Measurements from ENCODE around the gene DLG1. TPM values are rescaled to one million over a fixed set of nuclear protein-coding genes. Genes with fewer than 3 reads are reported as not detected.
A peak's percentile ranks its signal among the peaks of the same experiment; 100 is the strongest.

The DLG1 gene
- total and polyA plus RNA-seq, 12 donors: 14.1 to 74.6 (median 58.4) TPM

DNA sequence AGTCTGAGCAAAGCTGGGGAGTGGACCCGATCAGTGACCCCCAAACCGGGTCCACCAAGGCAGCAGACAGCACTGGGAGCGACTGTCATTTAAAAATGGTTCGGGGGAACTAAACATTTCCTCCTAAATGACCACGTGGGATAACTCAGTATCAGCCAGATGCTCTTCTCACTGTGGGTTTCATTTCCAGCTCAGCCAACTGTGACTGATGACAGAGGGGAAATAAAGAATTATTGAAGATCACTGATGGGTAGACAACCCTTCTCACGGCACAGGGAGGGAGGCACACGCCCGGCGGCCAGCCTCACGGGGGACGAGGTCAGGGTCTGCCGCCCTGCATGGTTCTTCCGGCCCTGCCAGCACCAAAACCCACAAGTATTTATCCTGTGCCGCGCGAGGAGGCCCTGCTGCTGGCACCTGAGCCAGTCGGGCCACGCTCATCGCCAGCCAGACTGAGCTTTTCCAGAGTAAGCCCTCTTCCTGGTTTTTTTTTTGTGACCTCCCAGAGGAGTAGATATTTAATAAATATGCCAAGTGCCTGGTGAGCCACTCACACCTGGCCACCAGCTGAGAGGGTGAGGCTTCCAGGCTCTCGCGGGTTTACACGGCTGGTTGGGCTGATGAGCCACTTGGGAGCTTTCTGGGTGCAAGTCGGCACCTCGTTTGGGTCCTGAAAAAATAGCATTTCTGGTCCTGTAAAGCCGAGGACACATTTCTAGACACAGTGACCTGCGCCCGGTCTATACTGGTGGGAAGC is 275.0 kb downstream of the DLG1 start:
- intact Hi-C loops (cut with DNase I): no loop called here
- peaks cover 40% of the 10 kb centered on the region for H3K27me3 ChIP-seq
- H3K36me3 ChIP-seq (replicated peaks in 1 of 2): no peaks in the 10 kb centered on the region
- WGBS, 4 donors: 44 to 72% (median 52%) methylated on average over 12 to 27 of the region's 27 CpGs
- H3K4me1 ChIP-seq (replicated peaks in 1 of 2): peaks cover 0 to under 1% of the 10 kb centered on the region in 2 donors
- TF ChIP-seq POLR2A (IDR thresholded peaks at IDR 0.05): no peak
- TF ChIP-seq, protein P1, sequence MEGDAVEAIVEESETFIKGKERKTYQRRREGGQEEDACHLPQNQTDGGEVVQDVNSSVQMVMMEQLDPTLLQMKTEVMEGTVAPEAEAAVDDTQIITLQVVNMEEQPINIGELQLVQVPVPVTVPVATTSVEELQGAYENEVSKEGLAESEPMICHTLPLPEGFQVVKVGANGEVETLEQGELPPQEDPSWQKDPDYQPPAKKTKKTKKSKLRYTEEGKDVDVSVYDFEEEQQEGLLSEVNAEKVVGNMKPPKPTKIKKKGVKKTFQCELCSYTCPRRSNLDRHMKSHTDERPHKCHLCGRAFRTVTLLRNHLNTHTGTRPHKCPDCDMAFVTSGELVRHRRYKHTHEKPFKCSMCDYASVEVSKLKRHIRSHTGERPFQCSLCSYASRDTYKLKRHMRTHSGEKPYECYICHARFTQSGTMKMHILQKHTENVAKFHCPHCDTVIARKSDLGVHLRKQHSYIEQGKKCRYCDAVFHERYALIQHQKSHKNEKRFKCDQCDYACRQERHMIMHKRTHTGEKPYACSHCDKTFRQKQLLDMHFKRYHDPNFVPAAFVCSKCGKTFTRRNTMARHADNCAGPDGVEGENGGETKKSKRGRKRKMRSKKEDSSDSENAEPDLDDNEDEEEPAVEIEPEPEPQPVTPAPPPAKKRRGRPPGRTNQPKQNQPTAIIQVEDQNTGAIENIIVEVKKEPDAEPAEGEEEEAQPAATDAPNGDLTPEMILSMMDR (IDR thresholded peaks at IDR 0.05): no peak
- H3K27ac ChIP-seq: no peak overlapping the region
- no peaks in the 10 kb centered on the region for H3K9me3 ChIP-seq (replicated peaks in 1 of 3)
- peak in 2 of 7 donors; percentile 18 to 42 for DNase-seq
- H3K4me3 ChIP-seq: no peak overlapping the region

- Histone ChIP-seq H3K36me3 (replicated peaks in 1 of 2) (no peaks in the 10 kb centered on the region), H3K27me3 (peaks cover 38% of the 10 kb centered on the region), H3K27ac (no peak overlapping the region), H3K4me3 (no peak overlapping the region), H3K9me3 (replicated peaks in 1 of 3) (no peaks in the 10 kb centered on the region), H3K4me1 (replicated peaks in 1 of 2) (no peaks in the 10 kb centered on the region)
- peak in 3 of 7 donors; percentile 9 to 40 (median 9) for DNase-seq
- WGBS, 4 donors: 41 to 63% (median 44%) methylated on average over 13 to 22 of the region's 22 CpGs
- intact Hi-C loops (cut with DNase I): no loop called here
- TF ChIP-seq, protein P1 (IDR thresholded peaks at IDR 0.05): no peak
- no peak for TF ChIP-seq POLR2A (IDR thresholded peaks at IDR 0.05)
Measured at GRCh38 chr3:197022405-197023231, 275.8 kb downstream of the DLG1 start.

DNA sequence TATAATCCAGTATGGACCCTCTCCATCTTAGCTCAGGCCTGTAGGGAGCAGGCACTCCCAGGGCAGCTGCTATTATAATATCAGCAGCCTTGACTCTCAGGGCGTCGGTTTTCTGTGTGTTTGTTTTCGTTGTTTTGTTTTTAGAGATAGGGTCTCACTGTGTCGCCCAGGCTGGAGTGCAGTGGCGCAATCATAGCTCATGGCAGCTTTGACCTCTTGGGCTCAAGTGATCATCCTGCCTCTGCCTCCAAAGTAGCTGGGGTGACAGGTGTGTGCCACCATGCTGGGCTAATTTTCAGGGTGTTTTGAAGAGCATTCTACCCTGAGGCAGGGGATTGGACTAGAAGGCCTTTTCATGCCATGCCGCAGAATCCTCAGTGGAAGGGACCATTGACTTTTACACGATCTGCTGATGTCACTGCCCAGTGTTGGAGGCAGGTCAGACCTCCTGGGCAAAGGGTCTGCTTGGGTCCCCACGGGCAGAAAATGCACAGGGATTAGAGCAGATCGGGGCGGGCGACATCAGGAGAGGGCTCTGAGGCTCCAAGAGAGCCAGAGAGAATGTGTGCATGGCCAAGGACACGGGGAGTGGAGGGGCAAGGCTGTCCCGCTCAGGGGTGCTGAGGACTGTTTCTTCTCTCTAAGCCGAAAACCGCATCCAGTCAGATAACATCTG is 276.5 kb downstream of the DLG1 start:
- TF ChIP-seq, protein P1 (IDR thresholded peaks at IDR 0.05): no peak
- no peak for TF ChIP-seq POLR2A (IDR thresholded peaks at IDR 0.05)
- H3K27ac ChIP-seq: no peak overlapping the region
- 73 to 83% (median 78%) methylated on average over 13 to 15 of the region's 15 CpGs for WGBS, 4 donors
- no peak overlapping the region for H3K4me3 ChIP-seq
- peak in 2 of 7 donors; percentile 0 to 31 for DNase-seq
- H3K9me3 ChIP-seq (replicated peaks in 1 of 3): no peaks in the 10 kb centered on the region
- H3K36me3 ChIP-seq (replicated peaks in 1 of 2): no peaks in the 10 kb centered on the region
- intact Hi-C loops (cut with DNase I): no loop called here
- no peaks in the 10 kb centered on the region for H3K4me1 ChIP-seq (replicated peaks in 1 of 2)
- H3K27me3 ChIP-seq: peaks cover 36% of the 10 kb centered on the region

DNA sequence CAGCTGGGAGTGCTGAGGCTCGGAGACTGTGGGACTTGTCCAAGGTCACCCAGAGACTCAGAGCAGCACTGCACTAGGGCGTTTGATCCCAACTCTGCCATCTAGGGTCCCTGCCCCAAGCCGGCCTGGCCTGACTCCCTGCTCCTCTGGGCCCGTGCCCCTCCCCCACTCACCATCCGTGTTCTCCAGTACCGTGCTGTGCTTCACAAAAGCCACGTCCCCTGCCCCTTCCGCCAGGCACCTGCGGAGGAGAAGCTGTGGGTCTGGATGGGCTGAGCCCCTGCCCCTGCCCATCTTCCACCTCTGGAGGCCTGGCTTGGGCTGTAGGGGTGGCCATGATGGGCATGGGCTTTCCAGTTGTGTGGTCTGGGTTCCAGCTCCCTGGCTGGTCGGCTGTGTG is 277.2 kb downstream of the DLG1 start:
- Histone ChIP-seq H3K4me3 (no peak overlapping the region), H3K27me3 (peaks cover 29% of the 10 kb centered on the region), H3K27ac (no peak overlapping the region), H3K4me1 (replicated peaks in 1 of 2) (no peaks in the 10 kb centered on the region), H3K9me3 (replicated peaks in 1 of 3) (no peaks in the 10 kb centered on the region), H3K36me3 (replicated peaks in 1 of 2) (no peaks in the 10 kb centered on the region)
- TF ChIP-seq, protein P1 (IDR thresholded peaks at IDR 0.05): no peak
- TF ChIP-seq POLR2A (IDR thresholded peaks at IDR 0.05): no peak
- DNase-seq: peak in 1 of 7 donors; percentile 14
- intact Hi-C loops (cut with DNase I): no loop called here
- 63 to 75% (median 66%) methylated on average over 7 to 10 of the region's 10 CpGs for WGBS, 4 donors

Data from adrenal gland (tissue), 12 donors.